Ovary (tissue), 9 donors: ENCODE data around the gene DICER1. TPM values are rescaled to one million over a fixed set of nuclear protein-coding genes. Genes with fewer than 3 reads are reported as not detected.
A peak's percentile ranks its signal among the peaks of the same experiment; 100 is the strongest.

Experiments used
- DNase-seq, 5 donors: peaks; one replicate each; pipeline ENCODE4 v3.0.0-alpha.2; 2019 to 2020
- H3K27ac ChIP-seq, 2 donors: fragments of 200-600 bp; one replicate each; pipeline versions ENCODE4 v1.5.1 to v1.8.0; 2019 to 2022
- H3K27me3 ChIP-seq: fragments of 200-600 bp; one replicate; pipeline ENCODE4 v1.8.0; 2022
- H3K36me3 ChIP-seq: fragments of 200-600 bp; sonication (generic); one replicate; pipeline ENCODE4 v1.5.1; 2019
- H3K4me1 ChIP-seq: one replicate; pipeline ENCODE4 v1.8.1; 2013; ENCODE audit warnings: mild to moderate bottlenecking, moderate library complexity; ENCODE audit not compliant: insufficient read depth
- H3K4me3 ChIP-seq: fragments of 200-600 bp; sonication (generic); one replicate; pipeline ENCODE4 v1.5.1; 2017
- H3K9me3 ChIP-seq, 2 donors: fragments of 200-600 bp in 1 of 2; sonication (generic) in 1 of 2; one replicate each; pipeline versions ENCODE4 v1.5.1 to v1.8.1; 2013 to 2019; ENCODE audit warnings: mild to moderate bottlenecking in 1 of 2, moderate library complexity in 1 of 2
- CTCF ChIP-seq, 3 donors: fragments of 450-650 bp in 2 of 3; fragments of 200-600 bp in 1 of 3; IDR thresholded peaks; one replicate each; pipeline versions ENCODE4 v1.5.1 to v1.8.0; 2016 to 2022; ENCODE audit warnings: antibody characterized with exemption in 3 of 3, mild to moderate bottlenecking in 1 of 3
- EP300 ChIP-seq: sonication (generic); formaldehyde crosslinking; IDR thresholded peaks from one replicate; pipeline ENCODE4 v1.6.1; 2017; ENCODE audit warnings: antibody characterized with exemption
- POLR2A ChIP-seq: fragments of 450-650 bp; IDR thresholded peaks from one replicate; pipeline ENCODE4 v1.6.1; 2017; ENCODE audit warnings: antibody characterized with exemption, mild to moderate bottlenecking, moderate library complexity
- WGBS, 3 donors: extraction: QIAGEN DNeasy Blood & Tissue Kit in 1 of 3; methylation state at CpG; one replicate each; pipeline versions ENCODE4 v1.1.5 to v1.1.7; 2013 to 2017; 5-methylcytosine and 5-hydroxymethylcytosine counted together
- intact Hi-C, 4 donors: fragments of 100-400 bp; cut with DNase I; formaldehyde crosslinking; loops; one replicate each; pipeline versions ENCODE4 v1.11.0 to v1.15.1; 2022 to 2023
- polyA plus RNA-seq, 2 donors: library from polyadenylated mRNA; stranded (reverse); fragments of 200-250 nt in 1 of 2; fragments of 350-450 nt in 1 of 2; fragmentation: Illumina TruSeq in 1 of 2; extraction: RNeasy Lipid Tissue Mini Kit (QIAGEN cat#74804) in 1 of 2; gene quantifications; one replicate each; pipeline ENCODE4 v1.2.3, GENCODE V29; 2013 to 2014
- total RNA-seq, 7 donors: library from RNA; depleted of rRNA in 2 of 7; stranded (reverse); fragments of >200 nt in 2 of 7; fragmentation: NEBNext Ultra II Directional in 3 of 7; extraction: Animal tissue kit (Norgen Biotek cat#: 25700) in 3 of 7; gene quantifications; one replicate each; pipeline versions ENCODE4 v1.1.0 to v1.2.4, GENCODE V29; 2016 to 2023
- donor health status: DM: no; HTN: no; CAD: no; lungs with moderate emphysema.
- donor health status: DM: no; HTN: no; CAD: no.
- donor health status: Bipolar disorder and iron deficiency.
- donor health status: DM: yes; HTN: yes; CAD: no.
- donor health status: DM: no; HTN: no; CAD: no.
- donor health status: DM: yes; HTN: yes; CAD: no.

The DICER1 gene
- total and polyA plus RNA-seq, 9 donors, result 9.6 to 54.7 (median 47.4) TPM

GRCh38 chr14:95044463-95045105 is 112.7 kb downstream of the DICER1 start:
- WGBS, 3 donors, result 75 to 79% (median 76%) methylated on average over 17 of the region's 17 CpGs
- H3K27me3 ChIP-seq, result no peaks in the 10 kb centered on the region
- no peaks in the 10 kb centered on the region for H3K4me1 ChIP-seq
- no peak overlapping the region for H3K27ac ChIP-seq
- no peaks in the 10 kb centered on the region for H3K9me3 ChIP-seq
- no peak overlapping the region for H3K4me3 ChIP-seq
- intact Hi-C loops, result no loop called here
- no peak for DNase-seq
- TF ChIP-seq CTCF (IDR thresholded peaks at IDR 0.05) (no peak), EP300 (no peak), POLR2A (no peak)
- no peaks in the 10 kb centered on the region for H3K36me3 ChIP-seq

- no peaks in the 10 kb centered on the region for H3K4me1 ChIP-seq
- TF ChIP-seq EP300, result no peak
- TF ChIP-seq POLR2A, result no peak
- TF ChIP-seq CTCF (IDR thresholded peaks at IDR 0.05), result no peak
- intact Hi-C loops, result no loop called here
- H3K4me3 ChIP-seq, result no peak overlapping the region
- no peaks in the 10 kb centered on the region for H3K36me3 ChIP-seq
- H3K27ac ChIP-seq, result no peak overlapping the region
- WGBS, 3 donors, result 82 to 83% (median 83%) methylated on average over 17 of the region's 17 CpGs
- no peaks in the 10 kb centered on the region for H3K9me3 ChIP-seq
- peak in 1 of 5 donors; percentile 3 for DNase-seq
- H3K27me3 ChIP-seq, result no peaks in the 10 kb centered on the region
Observed at GRCh38 chr14:95043732-95044462, 113.4 kb downstream of the DICER1 start.

- Histone ChIP-seq H3K4me1 (no peaks in the 10 kb centered on the region), H3K4me3 (no peak overlapping the region), H3K27ac (no peak overlapping the region), H3K9me3 (no peaks in the 10 kb centered on the region), H3K36me3 (no peaks in the 10 kb centered on the region), H3K27me3 (no peaks in the 10 kb centered on the region)
- intact Hi-C loops, result no loop called here
- TF ChIP-seq EP300, result no peak
- TF ChIP-seq CTCF (IDR thresholded peaks at IDR 0.05), result no peak
- TF ChIP-seq POLR2A, result no peak
- no peak for DNase-seq
- 88 to 91% (median 88%) methylated on average over 6 of the region's 6 CpGs for WGBS, 3 donors
Observed at GRCh38 chr14:95043314-95043713, 114.0 kb downstream of the DICER1 start.

GRCh38 chr14:95041477-95042020 is 115.8 kb downstream of the DICER1 start:
- 71 to 84% (median 79%) methylated on average over 5 of the region's 5 CpGs for WGBS, 3 donors
- Histone ChIP-seq H3K4me3 (no peak overlapping the region), H3K27ac (no peak overlapping the region), H3K27me3 (no peaks in the 10 kb centered on the region), H3K36me3 (no peaks in the 10 kb centered on the region), H3K9me3 (no peaks in the 10 kb centered on the region), H3K4me1 (no peaks in the 10 kb centered on the region)
- intact Hi-C loops, result no loop called here
- TF ChIP-seq CTCF (IDR thresholded peaks at IDR 0.05) (no peak), POLR2A (no peak), EP300 (no peak)
- DNase-seq, result no peak
